NCI-H146 (cell line): Measurements from ENCODE around the gene CEP97.

ENCODE experiments used
- DNase-seq: peaks from one replicate; lab custom pipeline; 2025; lab: John Stamatoyannopoulos, UW

The CEP97 gene

GRCh38 chr3:101813817-101814440 is 89.5 kb downstream of the CEP97 start:
- DNase-seq = peak; percentile 2

GRCh38 chr3:101814835-101815234 is 90.4 kb downstream of the CEP97 start:
- no peak for DNase-seq

DNA sequence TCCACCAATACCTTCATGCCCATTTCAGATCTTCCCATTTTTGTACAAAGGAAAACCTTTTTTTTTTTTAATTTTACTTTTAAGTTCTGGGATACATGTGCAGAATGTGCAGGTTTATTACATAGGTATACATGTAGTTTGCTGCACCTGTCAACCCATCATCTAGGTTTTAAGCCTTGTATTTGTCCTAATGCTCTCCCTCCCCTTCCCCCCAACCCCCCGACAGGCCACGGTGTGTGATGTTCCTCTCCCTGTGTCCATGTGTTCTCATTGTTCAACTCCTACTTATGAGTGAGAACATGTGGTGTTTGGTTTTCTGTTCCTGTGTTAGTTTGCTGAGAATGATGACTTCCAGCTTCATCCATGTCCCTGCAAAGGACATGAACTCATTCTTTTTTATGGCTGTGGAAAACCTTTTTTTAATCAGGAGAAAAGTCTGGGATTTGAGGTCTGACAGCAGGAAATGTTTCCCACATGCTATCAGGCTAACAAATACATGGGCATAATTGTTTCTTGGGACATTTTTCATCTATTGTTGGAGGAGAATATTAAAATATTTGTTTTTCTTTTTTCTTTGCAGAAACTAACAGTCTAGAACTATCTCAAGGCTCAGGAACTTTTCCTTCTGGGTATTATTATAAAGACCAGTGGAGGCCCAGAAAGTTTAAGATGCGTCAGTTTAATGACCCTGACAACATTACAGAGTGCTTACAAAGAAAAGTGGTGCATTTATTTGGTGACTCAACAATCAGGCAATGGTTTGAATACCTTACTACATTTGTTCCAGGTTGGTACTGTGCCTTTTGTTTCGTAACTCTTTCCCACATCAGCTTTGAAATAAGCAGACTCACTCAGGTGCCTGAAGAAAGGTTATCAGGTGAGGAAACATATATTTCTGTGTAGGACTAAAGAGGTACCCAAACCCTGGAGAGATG is 92.1 kb downstream of the CEP97 start:
- no peak for DNase-seq

DNA sequence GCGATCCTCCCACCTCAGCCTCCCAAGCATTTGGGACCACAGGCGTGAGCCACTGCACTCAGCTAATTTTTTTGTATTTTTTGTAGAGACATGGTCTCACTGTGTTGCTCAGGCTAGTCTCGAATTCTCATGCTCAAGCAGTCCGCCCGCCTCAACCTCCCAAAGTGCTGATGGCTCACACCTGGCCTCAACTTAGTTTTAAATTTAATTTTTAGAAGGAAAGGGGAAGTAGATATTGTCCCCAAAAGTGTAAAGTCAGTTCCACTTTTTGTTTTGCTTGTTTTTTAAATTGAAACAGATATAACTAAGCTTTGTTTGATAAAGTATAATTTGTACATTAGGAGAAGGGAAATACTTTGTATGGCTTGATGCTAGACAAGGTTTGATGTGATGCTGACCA is 93.6 kb downstream of the CEP97 start:
- DNase-seq = no peak

GRCh38 chr3:101819649-101820206 is 95.3 kb downstream of the CEP97 start:
- no peak for DNase-seq
